Measurements from ENCODE around the gene RPS6KA5.

GRCh38 chr14:91008759-91009409 lies 51.6 kb downstream of the RPS6KA5 start:
- TF ChIP-seq EZH2 (IDR thresholded peaks at IDR 0.05; ENCODE audit: low read length, missing control alignments), result no peak
- no peak for TF ChIP-seq CTCF (conservative IDR thresholded peaks at IDR 0.05 in 1 of 2, IDR thresholded peaks at IDR 0.05 in 1 of 2; ENCODE audit: low read depth in 1 of 2, low read length in 2 of 2)
